Liver (tissue), 9 donors: ENCODE measurements around the gene CUL4A. TPM values are rescaled to one million over a fixed set of nuclear protein-coding genes. Genes with fewer than 3 reads are reported as not detected.

Experiments used
- DNase-seq: peaks from one replicate; pipeline ENCODE4 v3.0.0-alpha.2; 2017; ENCODE audit warnings: low spot score
- H3K27ac ChIP-seq, 2 donors: one replicate each; pipeline ENCODE4 v1.7.0; 2013; ENCODE audit warnings: inconsistent platforms in 2 of 2, low read length in 2 of 2, control low read depth in 1 of 2, low read depth in 1 of 2, mild to moderate bottlenecking in 1 of 2
- H3K27me3 ChIP-seq, 4 donors: one replicate each; pipeline versions ENCODE4 v1.6.1 to v1.7.0; 2013; ENCODE audit warnings: low read length in 3 of 4, inconsistent platforms in 1 of 4, mild to moderate bottlenecking in 1 of 4, moderate library complexity in 1 of 4; ENCODE audit not compliant: control insufficient read depth in 4 of 4, insufficient read depth in 4 of 4
- H3K36me3 ChIP-seq, 4 donors: one replicate each; pipeline versions ENCODE4 v1.6.1 to v1.7.0; 2013; ENCODE audit warnings: low read length in 3 of 4, mild to moderate bottlenecking in 3 of 4, low read depth in 1 of 4, moderate library complexity in 1 of 4; ENCODE audit not compliant: control insufficient read depth in 4 of 4, insufficient read depth in 3 of 4
- H3K4me1 ChIP-seq, 4 donors: one replicate each; pipeline versions ENCODE4 v1.6.1 to v1.7.0; 2013; ENCODE audit warnings: low read length in 3 of 4, mild to moderate bottlenecking in 3 of 4, moderate library complexity in 1 of 4; ENCODE audit not compliant: control insufficient read depth in 4 of 4, insufficient read depth in 4 of 4
- H3K4me3 ChIP-seq, 3 donors: one replicate each; pipeline versions ENCODE4 v1.6.1 to v1.7.0; 2013; ENCODE audit warnings: low read length in 3 of 3, control low read depth in 1 of 3, low read depth in 1 of 3, mild to moderate bottlenecking in 1 of 3
- H3K9ac ChIP-seq, 2 donors: one replicate each; pipeline ENCODE4 v1.7.0; 2013; ENCODE audit warnings: low read length in 2 of 2, mild to moderate bottlenecking in 2 of 2, moderate library complexity in 2 of 2, control low read depth in 1 of 2, low read depth in 1 of 2
- H3K9me3 ChIP-seq, 4 donors: one replicate each; pipeline versions ENCODE4 v1.6.1 to v1.7.0; 2013; ENCODE audit warnings: low read length in 3 of 4; ENCODE audit not compliant: control insufficient read depth in 4 of 4
- ATF3 ChIP-seq: IDR thresholded peaks from 2 replicates; pipeline ENCODE4 v1.6.1; 2016; ENCODE audit warnings: antibody characterized with exemption
- CTCF ChIP-seq: fragments of 150-350 bp; IDR thresholded peaks from 2 replicates; pipeline ENCODE4 v1.5.1; 2017; ENCODE audit warnings: improper control_type of control experiment, low read depth, low read length; ENCODE audit not compliant: missing input control
- EGR1 ChIP-seq, 2 donors: IDR thresholded peaks; 2 replicates each; pipeline ENCODE4 v1.6.1; 2016 to 2018; ENCODE audit warnings: antibody characterized with exemption in 2 of 2, low read depth in 2 of 2
- FOXA1 ChIP-seq: IDR thresholded peaks from 2 replicates; pipeline ENCODE4 v1.6.1; 2016; ENCODE audit warnings: antibody characterized with exemption
- GABPA ChIP-seq, 2 donors: IDR thresholded peaks in 1 of 2; conservative IDR thresholded peaks in 1 of 2; 2 replicates each; pipeline ENCODE4 v1.6.1; 2016; ENCODE audit warnings: antibody characterized with exemption in 2 of 2, mild to moderate bottlenecking in 1 of 2, moderate library complexity in 1 of 2
- HNF4A ChIP-seq, 2 donors: conservative IDR thresholded peaks; 2 replicates each; pipeline ENCODE4 v1.6.1; 2016; ENCODE audit warnings: antibody characterized with exemption in 2 of 2, mild to moderate bottlenecking in 2 of 2
- MAX ChIP-seq: IDR thresholded peaks from 2 replicates; pipeline ENCODE4 v1.6.1; 2016; ENCODE audit warnings: antibody characterized with exemption
- RAD21 ChIP-seq, 2 donors: IDR thresholded peaks; 2 replicates each; pipeline ENCODE4 v1.6.1; 2016; ENCODE audit warnings: antibody characterized with exemption in 2 of 2, mild to moderate bottlenecking in 2 of 2
- REST ChIP-seq: IDR thresholded peaks from 2 replicates; pipeline ENCODE4 v1.6.1; 2016; ENCODE audit warnings: antibody characterized with exemption, mild to moderate bottlenecking
- RXRA ChIP-seq, 2 donors: IDR thresholded peaks; 2 replicates each; pipeline ENCODE4 v1.6.1; 2017 to 2018; ENCODE audit warnings: antibody characterized with exemption in 2 of 2, mild to moderate bottlenecking in 1 of 2
- TAF1 ChIP-seq: conservative IDR thresholded peaks from 2 replicates; pipeline ENCODE4 v1.6.1; 2016; ENCODE audit warnings: antibody characterized with exemption, mild to moderate bottlenecking
- YY1 ChIP-seq: IDR thresholded peaks from 2 replicates; pipeline ENCODE4 v1.6.1; 2016; ENCODE audit warnings: antibody characterized with exemption, mild to moderate bottlenecking
- WGBS: extraction: QIAGEN DNeasy Blood & Tissue Kit; methylation state at CpG from one replicate; pipeline ENCODE4 v1.1.7; 2013; 5-methylcytosine and 5-hydroxymethylcytosine counted together
- polyA plus RNA-seq, 2 donors: library from polyadenylated mRNA; stranded (reverse) in 1 of 2; unstranded in 1 of 2; fragments of 200-250 nt in 1 of 2; fragments of >200 nt in 1 of 2; fragmentation: Nextera tagmentation in 1 of 2; extraction: Ambion mirVana in 1 of 2; gene quantifications; one replicate each; pipeline versions ENCODE4 v1.2.1 to v1.2.3, GENCODE V29; 2013 to 2015
- total RNA-seq, 2 donors: library from RNA; depleted of rRNA; stranded (reverse); fragments of >200 nt; gene quantifications; one replicate each; pipeline ENCODE4 v1.2.3, GENCODE V29; 2014
- donor health status: healthy.
- donor health status: healthy.
- donor health status: healthy.
- donor health status: healthy.
- donor health status: healthy.

CUL4A gene
- total and polyA plus RNA-seq, 4 donors, result 19.9 to 89.4 (median 45.9) TPM

GRCh38 chr13:113225515-113225914 is 16.1 kb downstream of the CUL4A start:
- 96% methylated on average over 7 of the region's 7 CpGs for WGBS
- peaks cover 0 to 5% (median 4%) of the 10 kb centered on the region in 4 donors for H3K4me1 ChIP-seq
- H3K9me3 ChIP-seq, result no peaks in the 10 kb centered on the region
- no peak overlapping the region for H3K27ac ChIP-seq
- TF ChIP-seq REST (no peak), TAF1 (no peak), RAD21 (IDR thresholded peaks at IDR 0.05) (no peak), EGR1 (IDR thresholded peaks at IDR 0.05; ENCODE audit: low read depth in 2 of 2) (no peak), GABPA (IDR thresholded peaks at IDR 0.05 in 1 of 2, conservative IDR thresholded peaks at IDR 0.05 in 1 of 2) (no peak), FOXA1 (no peak), HNF4A (conservative IDR thresholded peaks at IDR 0.05) (no peak)
- no peak overlapping the region for H3K4me3 ChIP-seq
- no peak for DNase-seq
- H3K36me3 ChIP-seq, result peaks cover 10 to 47% (median 32%) of the 10 kb centered on the region in 4 donors
- no peaks in the 10 kb centered on the region for H3K27me3 ChIP-seq
- H3K9ac ChIP-seq, result no peak overlapping the region

- TF ChIP-seq HNF4A (conservative IDR thresholded peaks at IDR 0.05), result no peak
- no peak for TF ChIP-seq ATF3
- no peak for TF ChIP-seq REST
- no peak overlapping the region for H3K9ac ChIP-seq
- H3K4me1 ChIP-seq, result no peaks in the 10 kb centered on the region
- H3K27me3 ChIP-seq, result no peaks in the 10 kb centered on the region
- no peak overlapping the region for H3K27ac ChIP-seq
- no peaks in the 10 kb centered on the region for H3K9me3 ChIP-seq
- DNase-seq, result no peak
- WGBS, result 95% methylated on average over 7 of the region's 7 CpGs
- H3K36me3 ChIP-seq, result peaks cover 10 to 49% (median 31%) of the 10 kb centered on the region in 4 donors
- no peak overlapping the region for H3K4me3 ChIP-seq
Measured at GRCh38 chr13:113226873-113227450, 17.5 kb downstream of the CUL4A start.

- Histone ChIP-seq H3K9ac (no peak overlapping the region), H3K4me3 (no peak overlapping the region), H3K4me1 (no peaks in the 10 kb centered on the region), H3K27me3 (no peaks in the 10 kb centered on the region), H3K9me3 (no peaks in the 10 kb centered on the region), H3K36me3 (peaks cover 12 to 43% (median 32%) of the 10 kb centered on the region in 4 donors), H3K27ac (no peak overlapping the region)
- no peak for DNase-seq
- no peak for TF ChIP-seq RAD21 (IDR thresholded peaks at IDR 0.05)
- no peak for TF ChIP-seq MAX
- TF ChIP-seq RXRA (IDR thresholded peaks at IDR 0.05), result no peak
- TF ChIP-seq CTCF, result no peak
- TF ChIP-seq HNF4A (conservative IDR thresholded peaks at IDR 0.05), result no peak
- TF ChIP-seq TAF1, result no peak
- no peak for TF ChIP-seq REST
- TF ChIP-seq GABPA (IDR thresholded peaks at IDR 0.05 in 1 of 2, conservative IDR thresholded peaks at IDR 0.05 in 1 of 2), result no peak
- TF ChIP-seq YY1, result no peak
- no peak for TF ChIP-seq FOXA1
- WGBS, result 96% methylated on average over 5 of the region's 5 CpGs
Measured at GRCh38 chr13:113229161-113229560, 19.7 kb downstream of the CUL4A start.
